Neural cell (in vitro differentiated cells): ENCODE data around the gene TET1.

Experiments
- EP300 ChIP-seq: fragments of 450-650 bp; conservative IDR thresholded peaks from 2 replicates; pipeline ENCODE4 v1.6.1; 2014; ENCODE audit warnings: antibody characterized with exemption, mild to moderate bottlenecking, moderate library complexity; ENCODE audit not compliant: poor library complexity, severe bottlenecking
- EZH2 ChIP-seq: fragments of 200-600, 300-800 bp; shearing (Covaris generic), sonication (generic); IDR thresholded peaks from 2 replicates; pipeline ENCODE4 v1.6.1; 2014; ENCODE audit warnings: antibody characterized with exemption, low read length, borderline replicate concordance, mild to moderate bottlenecking; ENCODE audit not compliant: insufficient read depth, poor library complexity, severe bottlenecking
- MXI1 ChIP-seq: fragments of 450-650 bp; conservative IDR thresholded peaks from 2 replicates; pipeline ENCODE4 v1.6.1; 2014; ENCODE audit warnings: antibody characterized with exemption, mild to moderate bottlenecking; ENCODE audit not compliant: poor library complexity, severe bottlenecking
- POLR2AphosphoS5 ChIP-seq: IDR thresholded peaks from 2 replicates; pipeline ENCODE4 v1.6.1; 2012
- RAD21 ChIP-seq: fragments of 450-650 bp; conservative IDR thresholded peaks from 2 replicates; pipeline ENCODE4 v1.6.1; 2014; ENCODE audit warnings: antibody characterized with exemption, mild to moderate bottlenecking, moderate library complexity
- REST ChIP-seq: IDR thresholded peaks from 2 replicates; pipeline ENCODE4 v1.6.1; 2012; ENCODE audit warnings: borderline replicate concordance
- SMC3 ChIP-seq: fragments of 450-650 bp; conservative IDR thresholded peaks from 2 replicates; pipeline ENCODE4 v1.6.1; 2014; ENCODE audit warnings: antibody characterized with exemption, mild to moderate bottlenecking, moderate library complexity; ENCODE audit not compliant: poor library complexity
- TAF1 ChIP-seq: IDR thresholded peaks from 2 replicates; pipeline ENCODE4 v1.6.1; 2012; ENCODE audit warnings: low read depth
- TF ChIP-seq, protein P1 (sequence below): fragments of 450-650 bp; IDR thresholded peaks from 2 replicates; pipeline ENCODE4 v1.5.1; 2014; ENCODE audit warnings: antibody characterized with exemption, mild to moderate bottlenecking, moderate library complexity; ENCODE audit not compliant: poor library complexity, severe bottlenecking

GRCh38 chr10:68727146-68727545, 167.0 kb downstream of the TET1 start:
- TF ChIP-seq, protein P1, sequence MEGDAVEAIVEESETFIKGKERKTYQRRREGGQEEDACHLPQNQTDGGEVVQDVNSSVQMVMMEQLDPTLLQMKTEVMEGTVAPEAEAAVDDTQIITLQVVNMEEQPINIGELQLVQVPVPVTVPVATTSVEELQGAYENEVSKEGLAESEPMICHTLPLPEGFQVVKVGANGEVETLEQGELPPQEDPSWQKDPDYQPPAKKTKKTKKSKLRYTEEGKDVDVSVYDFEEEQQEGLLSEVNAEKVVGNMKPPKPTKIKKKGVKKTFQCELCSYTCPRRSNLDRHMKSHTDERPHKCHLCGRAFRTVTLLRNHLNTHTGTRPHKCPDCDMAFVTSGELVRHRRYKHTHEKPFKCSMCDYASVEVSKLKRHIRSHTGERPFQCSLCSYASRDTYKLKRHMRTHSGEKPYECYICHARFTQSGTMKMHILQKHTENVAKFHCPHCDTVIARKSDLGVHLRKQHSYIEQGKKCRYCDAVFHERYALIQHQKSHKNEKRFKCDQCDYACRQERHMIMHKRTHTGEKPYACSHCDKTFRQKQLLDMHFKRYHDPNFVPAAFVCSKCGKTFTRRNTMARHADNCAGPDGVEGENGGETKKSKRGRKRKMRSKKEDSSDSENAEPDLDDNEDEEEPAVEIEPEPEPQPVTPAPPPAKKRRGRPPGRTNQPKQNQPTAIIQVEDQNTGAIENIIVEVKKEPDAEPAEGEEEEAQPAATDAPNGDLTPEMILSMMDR = no peak
- TF ChIP-seq EZH2 (no peak), TAF1 (no peak), REST (no peak), EP300 (no peak), POLR2AphosphoS5 (no peak), SMC3 (no peak), RAD21 (no peak), MXI1 (no peak)
